WTC11 (cell line): ENCODE results near the gene ZP3. TPM values are rescaled to one million over a fixed set of nuclear protein-coding genes. Genes with fewer than 3 reads are reported as not detected.
"Not testable (repeated sequence)": the region's sequence is repeated elsewhere in the genome, so short reads cannot be mapped to it uniquely, and the experiment has no call there.

ENCODE experiments used
- ATAC-seq: fragments of 200-7000 bp; cut with Tn5 transposase; 2 replicates; pipeline ENCODE4 v1.10.0; 2021; ENCODE audit warnings: mild to moderate bottlenecking, moderate library complexity
- CTCF ChIA-PET: fragments of 300-600 bp; sonication (Branson Sonifier 250); formaldehyde crosslinking; loops from one replicate; lab custom pipeline; 2021; ENCODE audit warnings: antibody characterized with exemption; lab: Charles Lee
- POLR2A ChIA-PET: fragments of 350-600 bp; sonication (Branson Sonifier 250); formaldehyde crosslinking; loops from one replicate; lab custom pipeline; 2021; ENCODE audit warnings: antibody characterized with exemption; lab: Charles Lee
- DNase-seq: peaks from one replicate; pipeline ENCODE4 v3.0.0; 2021; ENCODE audit warnings: low spot score
- H3K27ac Mint-ChIP-seq: 2 replicates; pipeline ENCODE4 v1.8.0; 2021; ENCODE audit warnings: mixed read lengths
- H3K27me3 Mint-ChIP-seq: 2 replicates; pipeline ENCODE4 v1.8.0; 2021; ENCODE audit warnings: low read depth, mild to moderate bottlenecking, moderate library complexity, mixed read lengths
- H3K36me3 Mint-ChIP-seq: 2 replicates; pipeline ENCODE4 v1.8.0; 2021; ENCODE audit warnings: mixed read lengths
- H3K4me1 Mint-ChIP-seq: 2 replicates; pipeline ENCODE4 v1.8.0; 2022; ENCODE audit warnings: mixed read lengths
- H3K4me3 Mint-ChIP-seq: 2 replicates; pipeline ENCODE4 v1.8.0; 2021; ENCODE audit warnings: mild to moderate bottlenecking, moderate library complexity, mixed read lengths
- H3K9me3 Mint-ChIP-seq: 2 replicates; pipeline ENCODE4 v1.8.0; 2021; ENCODE audit warnings: mixed read lengths
- ELF4 ChIP-seq: sonication (generic); formaldehyde crosslinking; IDR thresholded peaks from 2 replicates; pipeline ENCODE4 v1.8.1; 2022; ENCODE audit warnings: low read depth, mild to moderate bottlenecking, moderate library complexity, missing genetic modification reagents
- ERG ChIP-seq: fragments of 250-450 bp; sonication (Bioruptor Pico); IDR thresholded peaks from 2 replicates; pipeline ENCODE4 v1.8.0; 2021; ENCODE audit warnings: mild to moderate bottlenecking
- ESRRA ChIP-seq: sonication (generic); formaldehyde crosslinking; IDR thresholded peaks from 2 replicates; pipeline ENCODE4 v1.8.1; 2022; ENCODE audit warnings: mild to moderate bottlenecking, missing genetic modification reagents, borderline replicate concordance
- IRF1 ChIP-seq: sonication (generic); formaldehyde crosslinking; IDR thresholded peaks from 2 replicates; pipeline ENCODE4 v1.8.0; 2023; ENCODE audit warnings: missing genetic modification reagents
- KAT7 ChIP-seq: sonication (generic); formaldehyde crosslinking; IDR thresholded peaks from 2 replicates; pipeline ENCODE4 v1.8.1; 2023; ENCODE audit warnings: missing genetic modification reagents, mild to moderate bottlenecking, borderline replicate concordance
- MYBL2 ChIP-seq: sonication (generic); formaldehyde crosslinking; IDR thresholded peaks from 2 replicates; pipeline ENCODE4 v1.8.1; 2023; ENCODE audit warnings: mild to moderate bottlenecking, moderate library complexity, missing genetic modification reagents
- NFE2L1 ChIP-seq: sonication (generic); formaldehyde crosslinking; IDR thresholded peaks from 2 replicates; pipeline ENCODE4 v1.8.1; 2023; ENCODE audit warnings: missing genetic modification reagents
- NFYB ChIP-seq: sonication (generic); formaldehyde crosslinking; conservative IDR thresholded peaks from 2 replicates; pipeline ENCODE4 v1.8.0; 2022; ENCODE audit warnings: low read depth, missing genetic modification reagents
- NR2C2 ChIP-seq: sonication (generic); formaldehyde crosslinking; IDR thresholded peaks from 2 replicates; pipeline ENCODE4 v1.8.0; 2022; ENCODE audit warnings: mild to moderate bottlenecking, missing genetic modification reagents
- RELA ChIP-seq: sonication (generic); formaldehyde crosslinking; IDR thresholded peaks from 2 replicates; pipeline ENCODE4 v1.8.1; 2022; ENCODE audit warnings: missing genetic modification reagents, mild to moderate bottlenecking, borderline replicate concordance
- SOX15 ChIP-seq: fragments of 250-450 bp; sonication (Bioruptor Pico); IDR thresholded peaks from 2 replicates; pipeline ENCODE4 v1.9.0; 2021; ENCODE audit warnings: mild to moderate bottlenecking
- STAT6 ChIP-seq: sonication (generic); formaldehyde crosslinking; conservative IDR thresholded peaks from 2 replicates; pipeline ENCODE4 v1.8.1; 2023; ENCODE audit warnings: mild to moderate bottlenecking, low read depth, missing genetic modification reagents, moderate library complexity
- ZBTB21 ChIP-seq: sonication (generic); formaldehyde crosslinking; IDR thresholded peaks from 2 replicates; pipeline ENCODE4 v1.8.1; 2023; ENCODE audit warnings: mild to moderate bottlenecking, missing genetic modification reagents, borderline replicate concordance
- ZBTB43 ChIP-seq: sonication (generic); formaldehyde crosslinking; IDR thresholded peaks from 2 replicates; pipeline ENCODE4 v1.8.1; 2023; ENCODE audit warnings: mild to moderate bottlenecking, missing genetic modification reagents
- ZNF121 ChIP-seq: sonication (generic); formaldehyde crosslinking; IDR thresholded peaks from 2 replicates; pipeline ENCODE4 v1.8.0; 2023; ENCODE audit warnings: missing genetic modification reagents
- ZNF423 ChIP-seq: fragments of 250-450 bp; sonication (Bioruptor Pico); IDR thresholded peaks from 2 replicates; pipeline ENCODE4 v2.1.2; 2022; ENCODE audit warnings: mild to moderate bottlenecking, moderate library complexity
- total RNA-seq: library from RNA; stranded (reverse); gene quantifications from 3 replicates; pipeline ENCODE4 v1.2.3, GENCODE V29; 2021
- TF ChIP-seq, protein P1 (sequence below): sonication (generic); formaldehyde crosslinking; IDR thresholded peaks from 2 replicates; pipeline ENCODE4 v1.8.1; 2022; ENCODE audit warnings: low read depth, mild to moderate bottlenecking, moderate library complexity, missing genetic modification reagents, borderline replicate concordance
- TF ChIP-seq, protein P2 (sequence below): fragments of 250-450 bp; sonication (Bioruptor Pico); IDR thresholded peaks from 2 replicates; pipeline ENCODE4 v1.9.0; 2021; ENCODE audit warnings: mild to moderate bottlenecking

ZP3 gene
- total RNA-seq, 1 experiment from 2014 or later = 1.8 TPM

DNA sequence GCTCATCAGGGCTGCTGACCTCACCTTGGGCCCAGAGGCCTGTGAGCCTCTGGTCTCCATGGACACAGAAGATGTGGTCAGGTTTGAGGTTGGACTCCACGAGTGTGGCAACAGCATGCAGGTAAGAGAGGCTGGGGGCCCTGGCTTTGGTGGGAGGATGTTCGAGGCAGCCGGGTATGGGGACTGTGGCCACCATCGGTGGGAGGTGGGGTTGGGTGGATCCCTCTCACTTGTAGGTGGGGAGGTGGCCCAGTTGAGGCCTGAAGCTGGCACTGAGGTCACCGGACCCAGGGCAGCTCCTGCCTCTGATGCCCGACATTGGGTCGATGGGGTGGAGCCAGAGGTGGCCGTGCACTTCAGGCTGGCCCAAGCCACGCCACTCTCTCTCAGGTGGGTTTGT lies 406 bp downstream of the ZP3 start (continued):
- TF ChIP-seq, protein P1, sequence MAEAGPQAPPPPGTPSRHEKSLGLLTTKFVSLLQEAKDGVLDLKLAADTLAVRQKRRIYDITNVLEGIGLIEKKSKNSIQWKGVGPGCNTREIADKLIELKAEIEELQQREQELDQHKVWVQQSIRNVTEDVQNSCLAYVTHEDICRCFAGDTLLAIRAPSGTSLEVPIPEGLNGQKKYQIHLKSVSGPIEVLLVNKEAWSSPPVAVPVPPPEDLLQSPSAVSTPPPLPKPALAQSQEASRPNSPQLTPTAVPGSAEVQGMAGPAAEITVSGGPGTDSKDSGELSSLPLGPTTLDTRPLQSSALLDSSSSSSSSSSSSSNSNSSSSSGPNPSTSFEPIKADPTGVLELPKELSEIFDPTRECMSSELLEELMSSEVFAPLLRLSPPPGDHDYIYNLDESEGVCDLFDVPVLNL (CRISPR knock-in tag) = no peak
- TF ChIP-seq KAT7 (CRISPR knock-in tag) (no peak), RELA (CRISPR knock-in tag) (no peak), ZBTB21 (CRISPR knock-in tag) (no peak), ESRRA (CRISPR knock-in tag) (no peak), ERG (CRISPR knock-in tag) (no peak), NFE2L1 (CRISPR knock-in tag) (no peak)

DNA sequence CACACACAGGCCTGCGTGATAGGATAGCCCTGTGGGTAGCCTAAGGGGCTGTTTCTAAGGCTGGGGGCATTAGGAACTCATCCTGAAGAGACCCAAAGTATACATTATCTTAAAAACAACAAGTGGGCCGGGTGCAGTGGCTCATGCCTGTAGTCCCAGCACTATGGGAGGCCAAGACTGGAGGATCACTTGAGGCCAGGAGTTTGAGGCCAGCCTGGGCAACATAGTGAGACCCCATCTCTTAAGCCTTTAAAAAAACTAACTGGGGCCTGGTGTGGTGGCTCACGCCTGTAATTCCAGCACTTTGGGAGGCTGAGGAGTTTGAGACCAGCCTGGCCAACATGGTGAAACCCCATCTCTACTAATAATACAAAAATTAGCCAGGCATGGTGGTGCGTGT lies 808 bp downstream of the ZP3 start:
- H3K27ac Mint-ChIP-seq, POLR2A ChIA-PET, ATAC-seq, H3K4me3 Mint-ChIP-seq, H3K27me3 Mint-ChIP-seq, H3K9me3 Mint-ChIP-seq, H3K36me3 Mint-ChIP-seq, DNase-seq, CTCF ChIA-PET: not testable (repeated sequence)
- peak; percentile 81; the same call in 1 of the 2 replicates for TF ChIP-seq ZNF121 (CRISPR knock-in tag)
- peaks cover 32% of the 10 kb centered on the region for H3K4me1 Mint-ChIP-seq

GRCh38 chr7:76426246-76426645 lies 1.5 kb downstream of the ZP3 start:
- DNase-seq (no peak), ATAC-seq (no peak)
- TF ChIP-seq MYBL2 = no peak
- TF ChIP-seq NR2C2 (CRISPR knock-in tag) = no peak
- no peak for TF ChIP-seq ZNF423
- TF ChIP-seq, protein P2, sequence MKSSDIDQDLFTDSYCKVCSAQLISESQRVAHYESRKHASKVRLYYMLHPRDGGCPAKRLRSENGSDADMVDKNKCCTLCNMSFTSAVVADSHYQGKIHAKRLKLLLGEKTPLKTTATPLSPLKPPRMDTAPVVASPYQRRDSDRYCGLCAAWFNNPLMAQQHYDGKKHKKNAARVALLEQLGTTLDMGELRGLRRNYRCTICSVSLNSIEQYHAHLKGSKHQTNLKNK (CRISPR knock-in tag) = no peak
- TF ChIP-seq NFYB (CRISPR knock-in tag) = no peak
- no peak for TF ChIP-seq IRF1 (CRISPR knock-in tag)
- TF ChIP-seq ZBTB43 (CRISPR knock-in tag) = no peak
- TF ChIP-seq SOX15 (CRISPR knock-in tag) = no peak
- no peak overlapping the region for H3K4me3 Mint-ChIP-seq
- H3K27ac Mint-ChIP-seq = no peak overlapping the region
- ChIA-PET POLR2A (no interaction called here), CTCF (interaction anchor here (1.4 kb wide), 1 partner anchor 16 kb away, joined by 5 read pairs; the partner anchor contains the start of gene SSC4D)
- no peaks in the 10 kb centered on the region for H3K36me3 Mint-ChIP-seq
- no peaks in the 10 kb centered on the region for H3K9me3 Mint-ChIP-seq
- no peaks in the 10 kb centered on the region; the same call in 1 of the 2 replicates for H3K27me3 Mint-ChIP-seq
- peaks cover 32% of the 10 kb centered on the region for H3K4me1 Mint-ChIP-seq

GRCh38 chr7:76427635-76428034 lies 2.9 kb downstream of the ZP3 start:
- no peaks in the 10 kb centered on the region; the same call in 1 of the 2 replicates for H3K27me3 Mint-ChIP-seq
- no peaks in the 10 kb centered on the region for H3K36me3 Mint-ChIP-seq
- POLR2A ChIA-PET = no interaction called here
- peaks cover 32% of the 10 kb centered on the region for H3K4me1 Mint-ChIP-seq
- CTCF ChIA-PET = interaction anchor here (1.4 kb wide), 1 partner anchor 17 kb away, joined by 5 read pairs; the partner anchor contains the start of gene SSC4D
- H3K9me3 Mint-ChIP-seq = no peaks in the 10 kb centered on the region
- DNase-seq (no peak), ATAC-seq (no peak)
- H3K4me3 Mint-ChIP-seq = no peak overlapping the region
- no peak overlapping the region for H3K27ac Mint-ChIP-seq
- TF ChIP-seq ELF4 (CRISPR knock-in tag) (no peak), STAT6 (CRISPR knock-in tag) (no peak), ZNF121 (CRISPR knock-in tag) (peak; percentile 87)
